Right renal pelvis (tissue), 4 donors: ENCODE measurements around the gene RRBP1. TPM values are rescaled to one million over a fixed set of nuclear protein-coding genes. Genes with fewer than 3 reads are reported as not detected.

Experiments
- DNase-seq, 4 donors: peaks; one replicate each; pipeline ENCODE4 v3.0.0-alpha.2; 2013; ENCODE audit warnings: low read depth in 4 of 4, low spot score in 3 of 4, missing footprints in 1 of 4
- polyA plus RNA-seq, 4 donors: library from polyadenylated mRNA; unstranded; fragments of 120-200 nt; gene quantifications; one replicate each; pipeline ENCODE4 v1.2.1, GENCODE V29; 2013; ENCODE audit not compliant: insufficient read length in 4 of 4

RRBP1 gene
- polyA plus RNA-seq, 4 donors = 126 to 140 (median 132) TPM

GRCh38 chr20:17638835-17639407 is 43.1 kb downstream of the RRBP1 start:
- DNase-seq = no peak

DNA sequence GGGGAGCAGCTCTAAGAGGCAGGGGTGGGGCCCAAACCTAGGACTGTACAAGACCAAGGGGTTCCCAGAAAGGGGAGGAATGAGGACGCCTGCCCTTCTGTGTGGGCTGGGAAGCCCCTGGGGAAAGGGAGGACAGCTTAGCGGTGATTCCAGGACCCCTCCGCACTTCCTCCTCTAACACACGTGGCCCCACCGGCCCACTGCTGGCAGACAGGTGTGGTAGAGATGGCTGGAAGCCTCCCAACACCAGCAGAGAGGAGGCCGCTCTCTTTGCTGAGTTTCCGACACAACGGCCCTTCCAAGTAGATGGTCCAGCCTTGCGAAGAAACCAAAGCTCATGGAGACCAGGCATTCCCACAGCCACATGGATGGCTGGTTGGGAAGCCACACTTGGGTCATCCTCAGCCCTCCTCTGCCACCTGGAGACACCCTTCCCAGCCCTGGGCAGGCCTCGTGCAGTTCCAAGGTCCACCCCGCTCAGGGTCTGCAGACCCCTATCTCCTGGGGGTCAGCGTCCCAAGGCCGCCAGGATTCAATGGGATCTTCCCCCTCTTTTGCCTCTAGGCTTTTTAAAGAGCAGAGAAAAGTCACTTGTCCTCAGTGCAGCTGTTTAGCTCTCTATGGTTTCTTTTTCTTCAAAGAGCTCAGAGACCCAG is 43.9 kb downstream of the RRBP1 start:
- DNase-seq = no peak

- DNase-seq = no peak
Observed at GRCh38 chr20:17637413-17637780, 44.6 kb downstream of the RRBP1 start.

DNA sequence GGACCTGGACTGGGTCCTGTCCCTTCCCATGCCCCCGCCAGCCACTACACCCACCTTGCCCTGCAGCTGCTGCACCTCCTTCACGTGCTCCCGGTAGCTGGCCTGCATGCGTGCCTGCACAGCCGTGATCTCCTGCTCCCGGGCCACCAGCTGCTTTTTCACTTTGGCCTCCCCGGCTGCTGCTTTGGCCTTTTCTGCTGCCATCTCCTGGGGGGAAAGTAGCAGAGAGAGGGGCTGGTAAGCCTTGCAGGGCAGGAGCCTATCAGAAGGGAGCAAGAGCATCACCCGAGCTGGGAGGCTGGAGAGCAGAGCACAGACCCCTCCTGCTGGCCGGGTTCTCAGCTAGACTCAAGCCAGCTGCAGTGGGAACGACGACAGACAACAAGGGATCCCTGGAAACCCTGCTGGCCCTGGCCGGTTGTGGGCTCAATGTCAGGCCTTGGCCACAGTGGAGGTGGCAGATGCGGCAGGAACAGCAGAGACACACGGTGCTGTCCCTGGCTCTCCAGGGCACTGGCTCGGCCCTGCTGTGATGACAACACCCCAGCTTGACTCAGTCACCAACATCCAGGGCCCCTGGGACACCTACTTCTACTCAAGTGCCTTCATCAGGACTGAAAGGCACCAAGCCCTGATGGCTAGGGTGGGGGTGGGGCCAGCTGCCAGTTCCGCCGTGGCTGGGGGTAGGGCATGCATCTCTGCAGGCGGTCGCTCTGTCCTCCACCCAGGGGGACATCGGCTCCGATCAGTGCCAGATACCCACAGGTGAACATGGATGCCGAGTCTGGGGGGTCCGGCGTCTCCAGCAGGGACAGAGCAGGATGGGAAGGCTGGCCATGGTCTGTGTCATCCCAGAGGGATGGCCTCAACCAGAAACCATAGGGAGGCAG is 45.3 kb downstream of the RRBP1 start:
- peak in 1 of 4 donors; percentile 43 for DNase-seq

DNA sequence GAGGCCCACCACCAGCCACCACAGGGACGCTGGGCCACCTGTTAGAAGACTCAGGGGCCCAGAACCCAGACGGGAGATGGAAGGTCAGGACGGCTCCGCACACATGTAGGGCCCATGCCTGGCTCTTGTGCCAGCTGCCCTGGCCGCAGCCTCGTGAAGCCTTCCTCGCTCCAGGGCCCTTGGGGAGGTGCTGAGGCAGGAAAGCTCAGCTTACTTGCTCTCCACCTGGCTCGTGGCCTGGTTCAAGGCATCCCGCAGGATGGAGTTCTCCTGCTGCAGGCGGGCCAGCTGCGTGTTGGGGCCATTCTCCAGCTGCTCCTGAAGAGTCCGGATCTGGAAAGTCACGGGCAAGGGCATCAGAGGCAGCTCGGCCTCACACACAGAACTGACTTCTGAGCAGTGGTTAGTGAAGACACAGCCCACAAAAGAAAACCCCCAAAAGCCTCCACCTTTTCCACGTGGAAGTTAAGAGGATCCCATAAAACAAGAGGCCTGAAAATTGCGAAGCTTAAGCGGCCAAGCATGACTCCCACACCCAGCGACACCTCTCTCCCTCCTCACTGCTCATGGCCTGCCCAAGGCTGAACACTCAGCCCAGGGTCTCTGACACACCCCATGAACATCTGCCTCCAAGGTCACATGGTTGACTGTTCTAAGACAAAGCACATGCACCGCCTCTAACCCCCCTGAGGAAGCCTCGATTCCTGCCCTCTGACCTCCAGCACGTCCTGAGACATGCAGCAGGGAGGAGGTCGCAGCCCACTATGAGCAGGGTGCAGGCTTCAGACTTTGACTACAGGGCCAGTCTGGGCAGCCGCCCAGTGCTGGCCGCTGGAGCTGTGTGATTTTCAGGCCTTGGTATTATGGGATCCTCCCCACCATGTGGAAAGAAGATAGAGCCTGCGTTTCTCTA is 46.5 kb downstream of the RRBP1 start:
- no peak for DNase-seq

DNA sequence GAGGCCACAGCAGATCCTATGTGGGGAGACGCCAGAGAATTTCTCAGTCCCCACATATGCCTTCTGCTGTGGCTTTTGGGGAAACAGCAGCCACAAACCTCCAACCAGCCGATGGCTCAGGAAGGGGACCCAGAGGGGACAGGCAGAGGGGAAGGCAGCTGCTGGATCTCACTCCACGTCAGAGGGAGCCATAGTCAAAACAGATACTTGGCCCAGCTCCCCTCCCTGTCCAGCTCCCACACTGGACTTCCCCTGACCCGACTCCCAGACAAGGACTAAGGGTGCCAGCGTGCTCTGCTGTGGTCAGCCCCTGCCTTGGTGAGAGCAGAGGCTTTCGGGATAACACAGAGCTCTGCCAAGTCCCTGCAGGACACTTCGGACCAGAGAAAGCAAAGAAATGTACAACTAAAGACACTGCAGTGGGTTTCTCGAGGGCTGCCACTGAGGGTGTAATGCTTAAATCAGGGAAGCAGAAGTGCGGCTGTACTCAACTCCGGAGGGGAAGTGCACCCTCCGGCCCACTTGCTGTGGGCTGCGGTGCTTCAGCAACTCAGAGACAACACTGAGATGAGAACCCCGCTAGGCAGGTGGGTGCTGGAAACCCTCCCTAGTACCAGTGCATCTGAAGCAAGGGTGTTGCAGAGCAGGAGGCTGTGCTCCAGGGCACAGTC is 47.2 kb downstream of the RRBP1 start:
- peak in 1 of 4 donors; percentile 35 for DNase-seq

DNA sequence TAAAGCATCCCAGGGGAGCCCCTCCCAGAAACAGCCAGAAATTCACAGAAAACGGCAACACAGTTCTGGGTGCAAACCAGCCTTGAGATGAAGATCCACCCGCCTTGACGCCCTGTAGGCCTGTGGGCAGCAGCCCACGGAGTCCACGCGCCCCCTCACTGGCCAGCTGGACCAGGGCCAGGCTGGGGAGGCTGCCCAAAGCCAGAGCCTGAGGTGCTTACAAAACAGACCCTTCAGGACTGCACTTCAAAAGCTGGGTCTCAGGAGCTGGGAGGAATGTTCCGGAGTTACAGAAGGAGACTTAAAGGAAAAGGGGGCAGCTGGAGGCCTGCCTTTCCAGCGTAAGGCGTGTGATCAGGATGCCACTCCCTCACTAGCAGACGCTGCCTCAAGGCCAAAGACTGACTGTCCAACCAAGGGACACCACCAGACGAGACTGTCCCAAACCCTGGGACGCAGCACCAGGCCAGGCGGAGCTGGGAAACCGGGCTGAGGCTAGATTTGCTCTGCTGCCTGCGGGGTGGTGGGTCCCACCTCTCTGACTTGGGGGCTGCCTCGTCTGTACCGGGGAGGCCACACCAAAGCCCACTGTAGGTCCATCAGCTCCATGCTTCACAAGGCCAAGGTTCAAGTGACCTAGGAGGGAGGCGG is 48.1 kb downstream of the RRBP1 start:
- DNase-seq = no peak

DNA sequence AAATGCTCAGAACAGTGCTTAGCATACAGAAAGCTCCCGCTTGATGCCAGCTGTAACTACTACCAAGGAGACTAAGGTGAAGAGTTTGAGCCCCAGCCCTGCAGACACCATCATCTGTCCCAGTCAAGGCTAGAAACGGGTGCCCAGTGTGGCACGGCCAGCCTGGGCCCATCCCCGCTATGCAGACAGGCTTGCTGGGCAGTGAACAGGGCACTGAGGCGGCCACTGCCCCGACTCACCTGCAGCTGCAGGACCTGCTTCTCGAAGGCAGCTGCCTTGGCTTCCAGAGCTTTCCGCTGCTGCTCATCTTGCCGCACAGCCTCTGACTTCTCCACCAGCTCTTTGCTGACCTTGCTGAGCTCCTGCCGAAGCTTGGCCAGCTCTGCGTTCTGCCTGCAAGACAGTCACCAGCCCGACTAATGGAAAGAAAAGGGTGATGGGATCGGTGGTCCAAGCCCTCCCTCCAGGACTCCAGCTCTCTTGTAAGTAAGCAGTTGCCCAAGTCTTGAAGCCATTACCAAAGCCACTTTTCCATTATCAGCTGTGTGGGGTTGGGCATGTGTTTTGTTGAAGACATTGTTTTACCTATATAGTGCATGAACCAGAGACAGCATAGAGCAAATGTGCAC is 48.7 kb downstream of the RRBP1 start:
- DNase-seq = no peak

GRCh38 chr20:17631576-17632319 is 50.3 kb downstream of the RRBP1 start:
- no peak for DNase-seq

- DNase-seq = no peak
Observed at GRCh38 chr20:17630806-17631195, 51.2 kb downstream of the RRBP1 start.

DNA sequence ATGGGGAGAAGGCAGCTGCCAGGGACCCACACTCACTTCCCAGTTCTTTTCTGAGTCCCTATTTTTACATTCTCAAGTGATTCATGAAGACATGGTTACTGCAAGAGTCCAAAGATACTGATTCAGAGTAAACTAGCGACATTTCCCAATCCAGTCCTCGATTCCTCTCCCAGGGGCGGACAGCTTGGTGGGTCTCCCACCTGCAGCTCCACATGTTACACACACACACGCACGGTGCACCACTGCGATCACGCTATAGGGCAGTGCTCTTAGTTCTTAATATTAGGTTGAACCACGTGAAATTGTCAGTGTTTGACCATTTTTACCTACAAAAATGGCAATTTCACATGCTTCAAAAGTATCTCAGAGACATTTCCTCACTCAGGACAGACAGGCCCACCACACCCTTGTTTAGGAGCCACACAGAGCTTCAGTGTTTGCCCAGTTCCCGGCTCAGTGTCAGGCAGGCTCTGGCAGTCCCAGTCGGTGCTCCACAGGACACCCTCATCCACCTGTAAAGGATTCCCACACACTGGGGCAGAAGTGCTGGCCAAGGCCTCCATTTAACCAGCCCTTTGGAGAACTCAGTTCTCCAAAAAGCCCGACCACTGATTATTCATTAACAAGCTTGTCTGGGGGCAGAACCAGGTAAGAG is 51.8 kb downstream of the RRBP1 start:
- DNase-seq = no peak

DNA sequence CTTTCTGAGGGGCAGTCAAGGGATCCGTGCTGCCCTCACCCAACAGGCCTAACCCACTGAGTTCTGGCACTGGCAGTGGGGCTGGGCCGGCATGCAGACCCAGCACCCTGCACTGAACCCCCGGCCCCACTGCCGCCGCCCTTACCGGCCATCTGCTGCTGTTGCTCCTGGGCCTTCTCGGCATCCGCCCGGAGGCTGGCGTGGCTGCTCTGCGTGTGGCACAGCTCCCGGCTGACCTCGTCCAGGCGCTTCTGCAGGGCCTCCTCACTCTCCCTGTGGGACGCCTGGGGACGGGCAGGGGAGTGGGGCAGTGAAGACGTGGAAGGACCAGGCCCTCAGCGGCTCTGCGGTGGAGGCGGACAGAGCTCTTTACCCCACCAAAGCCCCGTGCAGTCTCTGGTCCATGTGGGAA is 52.4 kb downstream of the RRBP1 start:
- DNase-seq = no peak

DNA sequence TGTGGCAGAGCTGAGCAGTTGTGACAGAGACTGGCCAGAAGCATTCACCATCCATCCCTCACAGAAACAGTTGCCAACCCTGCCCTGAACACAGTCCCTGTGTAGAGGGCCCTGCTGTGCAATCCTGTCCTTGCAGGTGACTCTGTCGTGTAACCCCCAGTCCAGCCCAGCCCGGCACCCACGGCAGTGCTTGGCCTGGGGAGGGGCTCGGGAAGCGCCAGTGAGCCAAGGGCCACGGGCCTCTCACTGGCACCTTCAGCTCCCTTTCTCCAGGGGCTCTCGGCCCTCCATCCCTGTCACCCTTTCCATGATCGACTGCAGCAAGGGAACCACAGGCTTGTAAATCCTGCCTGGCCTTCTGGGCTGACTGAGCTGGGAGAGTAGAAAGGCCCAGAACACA is 53.0 kb downstream of the RRBP1 start:
- no peak for DNase-seq

DNA sequence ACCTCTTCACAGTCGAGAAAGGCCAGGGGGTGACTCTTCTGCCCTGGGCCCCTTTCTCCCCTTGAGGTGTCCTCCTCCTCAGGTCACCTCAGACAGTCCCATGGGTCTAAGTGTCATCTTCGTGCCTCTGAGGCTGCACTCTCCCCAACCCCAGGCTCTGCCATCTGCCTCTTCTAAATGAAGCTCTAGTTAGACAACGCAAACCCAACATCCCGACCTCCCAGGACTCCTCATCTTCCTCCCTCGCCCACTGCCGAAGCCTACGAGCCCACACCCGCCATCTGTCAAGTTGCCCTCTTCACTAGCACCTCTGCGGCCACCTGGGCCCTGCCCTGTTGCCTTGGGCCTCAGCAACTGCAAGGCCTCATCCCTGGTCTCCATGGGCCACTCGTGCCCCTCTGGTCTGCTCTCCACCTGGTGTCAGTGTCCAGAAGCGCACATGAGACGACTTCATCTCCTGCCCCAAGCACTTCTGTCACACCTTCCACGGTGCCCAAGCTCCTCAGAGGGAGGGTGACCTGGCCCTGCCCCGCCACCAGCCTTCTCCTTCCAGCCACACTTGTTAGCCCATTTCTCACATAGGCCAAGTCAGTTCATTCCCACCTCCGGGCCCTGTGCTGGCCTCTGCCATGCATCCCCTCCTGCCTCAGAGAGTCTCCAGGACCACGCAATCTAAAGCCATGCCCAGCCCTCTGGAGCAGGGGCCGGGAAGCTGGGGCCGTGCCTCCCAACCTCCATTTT is 53.8 kb downstream of the RRBP1 start:
- no peak for DNase-seq

DNA sequence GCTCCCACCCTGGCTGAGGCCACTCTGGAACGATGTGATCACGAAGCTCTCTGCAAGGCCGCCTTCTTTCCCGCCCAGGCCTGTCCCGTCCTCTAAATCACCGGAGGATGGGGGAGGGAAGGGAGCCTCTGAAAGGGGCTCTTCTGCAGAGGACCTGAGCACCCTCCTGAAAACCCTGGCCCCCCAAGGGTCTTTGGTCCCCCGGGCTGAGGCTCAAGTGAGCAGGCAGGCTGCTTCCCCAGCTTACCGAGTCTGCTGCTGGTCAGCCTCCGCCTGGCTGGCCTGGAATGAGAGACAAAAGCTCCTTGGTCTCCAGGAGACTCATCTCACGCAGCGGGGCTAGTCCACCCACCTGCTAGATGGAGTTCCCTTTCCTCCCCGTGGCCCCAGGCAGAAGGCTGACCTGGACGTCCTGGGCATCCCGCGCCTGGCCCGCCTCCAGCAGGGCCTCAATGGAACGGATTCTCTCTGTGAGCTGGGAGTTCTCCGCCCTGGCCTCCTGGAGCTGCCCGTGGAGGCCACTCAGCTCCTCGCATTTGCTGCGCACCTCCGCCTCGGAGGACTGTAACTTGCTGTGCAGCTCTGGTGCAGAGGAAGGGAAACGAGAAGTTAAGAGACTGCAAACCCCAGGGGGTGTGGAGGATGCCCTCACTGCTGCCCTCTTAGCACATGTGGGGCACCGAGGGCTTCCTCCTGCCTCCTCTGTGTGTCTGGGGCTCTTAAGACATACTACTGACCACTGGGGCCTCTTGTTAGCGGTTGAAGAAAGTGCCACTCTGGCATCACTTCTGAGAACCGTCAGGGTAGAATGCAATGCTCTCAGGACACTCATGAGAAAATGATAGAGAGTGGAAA is 54.7 kb downstream of the RRBP1 start:
- DNase-seq = no peak

- no peak for DNase-seq
Observed at GRCh38 chr20:17626217-17627007, 55.6 kb downstream of the RRBP1 start.
